NCI-H2029 treated with DMSO at 0.1 percent for 48 hours (cell line): ENCODE data around the gene HOXA7.

Experiments used
- DNase-seq: peaks from one replicate; lab custom pipeline; 2025; lab: John Stamatoyannopoulos, UW

The HOXA7 gene

DNA sequence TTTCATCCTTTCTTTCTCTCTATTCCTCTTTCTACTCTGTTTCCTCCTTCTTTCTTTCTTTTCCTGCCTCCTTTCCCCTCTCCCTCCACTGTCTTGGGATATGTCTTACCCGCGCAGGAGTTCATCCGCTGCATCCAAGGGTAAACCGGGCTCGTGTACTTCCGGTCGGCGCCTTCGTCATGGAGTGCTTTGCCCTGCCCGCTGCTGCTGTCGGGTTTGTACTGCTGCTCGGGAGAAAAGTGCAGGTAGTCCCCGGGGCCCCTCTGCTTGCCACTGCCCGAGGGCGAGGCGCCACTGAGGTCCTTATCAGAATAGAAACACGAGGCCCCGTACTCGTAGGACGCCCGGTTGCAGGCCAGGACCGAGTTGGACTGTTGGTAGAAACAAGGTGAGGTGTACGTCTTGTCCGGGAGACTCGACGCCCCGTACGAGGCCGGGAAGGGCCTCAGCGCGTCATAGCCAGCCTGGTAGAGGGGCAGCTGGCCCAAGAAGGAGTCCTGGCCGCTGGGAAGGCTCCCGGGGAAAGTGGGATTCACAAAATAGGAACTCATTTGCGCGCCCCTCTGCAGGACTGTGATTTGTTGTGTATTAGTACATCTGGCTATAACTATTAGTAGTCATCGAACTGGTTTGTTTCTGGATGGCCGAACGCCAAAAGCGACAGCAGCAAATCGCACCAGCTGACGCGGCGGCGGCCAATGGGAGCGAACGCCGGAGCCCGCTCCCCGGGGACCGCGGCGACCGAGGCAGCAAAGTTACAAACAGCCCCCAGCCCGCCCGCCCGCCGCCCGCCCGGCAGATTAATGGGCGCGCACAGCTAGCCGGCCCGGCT, 9.1 kb downstream of the HOXA7 start, which contains the start of gene HOXA6:
Gene HOXA6 (minus strand): TSS at position 576 of the 832 bp plus-strand sequence. CDS start 25 bp downstream, at position 551.
- no peak for DNase-seq

DNA sequence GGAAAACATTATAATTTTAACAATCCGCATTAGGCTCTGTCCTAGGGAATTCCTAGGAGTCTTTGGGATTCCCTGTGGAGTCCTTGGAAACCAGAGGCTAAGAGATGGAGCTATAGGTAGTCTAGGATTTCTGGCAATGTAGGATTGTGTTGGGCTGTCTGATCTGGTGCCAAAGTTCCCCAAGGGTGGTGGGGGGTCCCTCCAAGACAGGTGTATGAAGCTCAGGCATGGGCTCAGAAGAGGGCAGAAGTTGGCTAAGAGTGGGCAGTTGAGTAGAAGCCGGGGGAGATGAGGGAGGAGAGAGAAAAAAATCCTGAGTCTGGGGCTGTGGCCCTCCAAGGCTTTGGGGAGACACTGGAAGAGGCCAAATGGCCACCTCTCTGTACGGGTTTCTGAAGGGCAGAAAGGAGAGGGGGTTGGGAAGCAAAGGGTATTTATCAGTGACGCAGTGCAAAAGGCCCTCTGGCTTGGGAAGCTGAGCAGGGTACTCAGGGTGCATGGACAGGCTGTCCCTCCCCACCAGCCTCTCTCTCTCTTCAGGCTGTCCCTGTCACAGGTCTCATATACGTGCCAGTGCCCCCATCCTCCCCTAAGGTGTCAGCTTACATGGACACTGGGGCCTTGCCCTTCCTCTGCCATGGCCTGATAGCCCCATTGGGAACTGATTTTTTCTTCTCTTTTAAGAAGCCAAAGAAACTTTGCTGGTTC, 9.8 kb downstream of the HOXA7 start:
- DNase-seq: no peak

- DNase-seq: no peak
Observed at GRCh38 chr7:27145914-27146412, 10.5 kb downstream of the HOXA7 start.

- DNase-seq: no peak
Observed at GRCh38 chr7:27145165-27145913, 11.1 kb downstream of the HOXA7 start.

GRCh38 chr7:27144781-27145164, 11.7 kb downstream of the HOXA7 start:
- DNase-seq: no peak

DNA sequence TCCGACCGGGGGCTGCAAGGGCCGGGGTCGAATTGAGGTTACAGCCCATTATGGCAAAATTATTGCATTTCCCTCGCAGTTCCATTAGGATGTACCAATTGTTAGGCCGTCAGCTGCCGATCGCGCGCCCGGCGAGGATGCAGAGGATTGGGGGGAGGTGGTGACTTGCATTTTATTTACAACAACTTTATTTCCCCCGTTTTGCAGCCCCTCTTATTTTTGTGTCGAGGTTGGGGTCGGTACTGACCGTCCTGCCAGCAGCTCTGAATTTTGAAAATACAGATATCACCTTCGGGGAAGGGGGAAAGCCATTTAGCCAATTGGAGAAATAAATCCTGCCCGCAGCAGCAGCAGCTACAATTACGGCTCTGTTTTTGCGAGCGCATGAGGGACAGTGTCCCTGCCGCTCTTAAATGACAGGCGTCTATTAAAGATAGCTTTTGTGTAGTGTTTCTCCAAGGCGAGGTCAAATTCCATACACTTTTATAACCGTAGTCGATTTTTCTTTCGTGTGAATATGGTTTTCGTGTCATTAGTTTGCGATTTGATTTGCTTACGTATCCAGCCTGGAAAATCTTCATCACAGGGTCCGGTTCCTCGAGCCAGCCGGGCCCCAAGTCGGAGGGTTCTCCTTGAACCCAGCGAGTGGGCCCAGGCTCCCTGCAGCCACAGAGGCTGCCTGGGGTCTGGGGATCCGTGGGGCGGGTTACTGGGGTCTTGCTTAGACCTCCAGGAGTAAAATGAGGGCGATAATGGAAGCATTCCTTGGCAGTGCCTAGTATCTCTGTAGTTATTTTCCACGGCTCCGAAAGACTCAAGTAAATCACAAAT, 12.3 kb downstream of the HOXA7 start:
- no peak for DNase-seq

GRCh38 chr7:27143023-27143949, 13.2 kb downstream of the HOXA7 start, which contains the start of gene HOXA5:
Gene HOXA5 (minus strand): TSS chr7:27143681. CDS start chr7:27143607, 74 bp downstream.
- no peak for DNase-seq

DNA sequence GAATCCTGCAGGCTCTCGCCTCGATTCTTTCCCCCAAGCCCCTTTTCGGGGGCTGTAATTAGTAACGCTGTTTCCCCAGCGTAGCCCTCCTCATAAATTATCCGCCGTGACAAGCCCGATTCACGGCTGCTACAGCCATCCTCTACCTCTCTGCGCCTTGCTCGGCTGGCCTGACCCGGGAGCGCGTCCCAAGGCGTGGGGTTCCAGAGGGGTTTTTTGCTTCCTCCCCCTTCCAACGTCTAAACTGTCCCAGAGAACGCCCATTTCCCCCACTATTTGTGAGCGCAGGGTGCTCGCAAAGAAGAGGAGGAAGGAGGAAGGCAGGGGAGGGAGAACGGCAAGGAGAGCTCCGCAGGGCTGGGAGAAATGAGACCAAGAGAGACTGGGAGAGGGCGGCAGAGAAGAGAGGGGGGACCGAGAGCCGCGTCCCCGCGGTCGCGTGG, 13.9 kb downstream of the HOXA7 start:
- no peak for DNase-seq

DNA sequence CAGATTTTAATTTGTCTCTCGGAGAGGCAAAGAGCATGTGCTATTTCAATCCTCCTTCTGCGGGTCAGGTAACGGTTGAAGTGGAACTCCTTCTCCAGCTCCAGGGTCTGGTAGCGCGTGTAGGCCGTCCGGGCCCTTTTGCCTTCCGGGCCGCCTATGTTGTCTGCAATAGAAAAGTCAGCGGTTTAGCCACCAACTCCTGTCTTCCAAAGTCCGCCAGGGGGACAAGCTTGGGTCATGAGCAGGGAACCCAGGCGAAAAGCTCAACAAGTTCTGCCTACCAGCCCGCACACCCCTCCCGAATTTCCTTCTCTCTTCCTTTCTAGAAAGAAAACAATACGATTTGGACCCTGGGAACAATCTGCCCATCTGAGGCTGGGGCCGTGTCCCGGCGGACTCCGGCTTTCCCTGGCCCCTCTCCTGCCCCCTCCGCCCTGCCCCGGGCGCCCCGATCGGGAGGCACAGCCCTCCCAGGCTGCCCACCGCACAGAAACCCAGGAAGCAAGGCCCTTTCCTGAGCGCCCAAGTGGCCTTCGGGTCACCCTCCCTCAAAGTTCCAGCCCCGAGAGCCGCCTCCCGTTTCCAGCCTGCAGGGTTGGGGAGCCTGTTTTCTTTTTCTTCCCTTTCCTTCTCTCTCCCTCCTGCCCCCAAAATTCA, 14.4 kb downstream of the HOXA7 start:
- DNase-seq: no peak

GRCh38 chr7:27141137-27141922, 15.1 kb downstream of the HOXA7 start:
- no peak for DNase-seq

DNA sequence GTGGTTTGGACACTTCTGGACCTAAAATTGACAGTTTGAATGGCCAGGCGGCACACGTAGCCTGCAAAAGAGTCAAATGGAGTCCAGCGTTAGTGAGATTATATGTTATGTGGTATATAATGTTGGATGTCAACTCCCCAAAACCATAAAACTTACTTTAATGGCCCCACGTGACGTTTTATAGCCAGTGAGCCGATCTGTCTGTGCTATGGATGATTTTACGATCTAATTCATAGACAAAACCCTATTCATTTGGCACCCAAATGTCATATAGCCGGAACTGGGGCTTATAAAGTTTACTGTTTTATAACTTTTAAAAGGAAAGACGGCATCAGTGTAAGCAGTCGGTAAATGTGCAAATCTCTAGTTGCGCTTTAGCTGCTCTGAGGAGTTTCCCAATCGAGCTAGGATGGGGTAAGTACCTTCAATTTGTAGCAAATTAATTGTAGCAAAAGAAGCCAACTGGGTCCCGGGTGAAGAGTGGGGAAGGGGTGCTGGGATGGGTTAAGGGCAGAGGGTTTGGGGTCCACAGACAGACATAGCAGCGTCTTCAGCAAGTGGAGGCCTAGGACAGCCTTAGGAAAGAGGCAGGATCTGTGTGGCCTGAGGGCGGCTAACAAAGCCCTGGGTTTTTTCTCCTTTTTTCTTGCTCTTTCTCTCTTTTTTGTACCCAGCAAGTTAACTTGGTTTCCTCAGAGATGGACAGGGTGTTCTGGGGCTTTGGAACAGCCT, 16.2 kb downstream of the HOXA7 start:
- no peak for DNase-seq

GRCh38 chr7:27139334-27140125, 16.9 kb downstream of the HOXA7 start:
- no peak for DNase-seq

GRCh38 chr7:27138985-27139333, 17.5 kb downstream of the HOXA7 start:
- DNase-seq: no peak

DNA sequence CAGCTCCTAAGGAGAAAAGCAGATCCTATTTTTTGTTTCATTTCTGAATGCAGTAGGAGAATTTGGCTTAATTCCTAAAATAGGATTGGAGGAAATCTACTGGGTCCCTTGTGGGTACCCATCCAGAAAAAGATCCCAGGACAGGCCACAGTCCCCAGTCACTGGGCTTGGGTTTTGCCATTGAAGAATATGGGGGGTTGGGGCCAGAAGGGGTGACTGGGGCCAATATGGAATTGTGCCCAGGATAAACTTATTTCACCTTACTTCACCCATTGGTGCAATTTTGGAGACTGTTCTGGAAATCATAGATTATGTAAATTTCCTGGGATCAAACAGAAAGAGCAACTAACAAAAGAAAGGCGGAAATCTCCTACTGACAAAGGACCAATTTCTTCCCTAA, 18.0 kb downstream of the HOXA7 start:
- no peak for DNase-seq

DNA sequence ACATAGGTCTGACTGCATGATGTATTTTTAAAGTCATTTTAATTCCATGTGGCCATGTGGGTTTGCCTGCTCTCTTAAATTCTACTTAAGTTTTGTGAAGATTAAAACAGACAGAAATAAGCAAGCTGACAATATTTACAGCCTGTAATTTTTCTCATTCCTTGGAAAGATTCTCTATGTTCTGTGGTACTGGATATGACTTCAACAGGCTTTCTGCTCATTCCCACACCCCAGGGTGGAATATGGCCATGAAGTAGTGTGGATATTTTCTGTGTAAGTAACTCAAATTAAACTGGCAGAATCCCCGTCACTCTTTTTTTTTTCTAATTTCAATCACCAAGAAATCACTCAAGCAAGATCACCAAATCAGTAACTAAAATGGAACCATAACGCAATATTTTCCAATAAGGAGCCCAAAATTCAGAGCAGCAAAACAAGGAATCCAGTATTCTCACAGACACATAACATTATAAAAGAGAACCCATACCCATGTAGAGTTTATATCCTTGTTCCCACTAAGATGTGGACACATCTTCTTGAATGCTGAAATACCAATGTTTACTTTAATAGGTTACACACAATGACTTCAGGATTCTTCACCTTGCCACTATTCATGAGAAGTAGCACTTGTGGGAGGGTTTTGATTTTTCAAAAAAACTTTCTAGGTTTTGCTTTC, 18.7 kb downstream of the HOXA7 start:
- no peak for DNase-seq

DNA sequence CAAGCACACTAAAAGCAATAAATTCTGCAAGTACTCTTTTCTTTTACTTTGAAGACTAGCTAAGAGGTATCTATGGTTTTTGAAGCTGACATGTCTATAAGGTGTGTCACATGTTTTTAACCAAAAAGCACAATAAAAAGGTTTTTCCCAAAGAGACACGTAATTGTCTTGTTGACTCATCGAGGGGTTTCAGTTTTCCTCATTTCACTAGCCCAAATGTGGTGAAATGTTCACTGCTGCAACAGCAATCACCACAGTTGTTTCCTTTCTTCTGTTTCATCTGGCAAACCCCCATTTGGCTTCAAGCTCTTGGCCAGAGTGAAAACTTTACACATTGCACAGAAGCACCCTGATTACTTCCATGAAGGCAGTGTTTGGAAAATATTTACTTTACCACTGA, 22.1 kb downstream of the HOXA7 start:
- no peak for DNase-seq
